Brain microvascular endothelial cell (primary cell): ENCODE results near the gene CCDC39.

ENCODE experiments used
- DNase-seq: peaks from one replicate; pipeline ENCODE4 v3.0.0-alpha.2; 2020
- H3K27ac ChIP-seq: fragments of 250-450 bp; sonication (Bioruptor Pico); 2 replicates; pipeline ENCODE4 v1.5.1; 2020; ENCODE audit warnings: mild to moderate bottlenecking, moderate library complexity
- H3K27me3 ChIP-seq: fragments of 250-450 bp; sonication (Bioruptor Pico); replicated peaks from 2 replicates; pipeline ENCODE4 v1.5.1; 2020; ENCODE audit warnings: mild to moderate bottlenecking
- H3K36me3 ChIP-seq: fragments of 250-450 bp; sonication (Bioruptor Pico); replicated peaks from 2 replicates; pipeline ENCODE4 v1.5.1; 2020; ENCODE audit warnings: mild to moderate bottlenecking
- H3K4me3 ChIP-seq: 2 replicates; pipeline ENCODE4 v1.5.1; 2011; ENCODE audit warnings: low read depth, mild to moderate bottlenecking, control low read depth, low read length, moderate library complexity
- CTCF ChIP-seq: IDR thresholded peaks from 2 replicates; pipeline ENCODE4 v1.5.1; 2011; ENCODE audit warnings: low read depth, mild to moderate bottlenecking, moderate library complexity, low read length, control low read depth, inconsistent platforms; ENCODE audit errors: missing control alignments
- in situ Hi-C: cut with HindIII; loops from 2 replicates; pipeline ENCODE4 v1.10.0; 2017; ENCODE audit warnings: low sequenced_read_pairs, low pct_ligation_motif_present

Gene CCDC39

GRCh38 chr3:180646187-180646790, 33.0 kb downstream of the CCDC39 start:
- TF ChIP-seq CTCF = peak; percentile 8
- H3K4me3 ChIP-seq = no peak overlapping the region
- in situ Hi-C loops = no loop called here
- no peaks in the 10 kb centered on the region for H3K27me3 ChIP-seq
- H3K36me3 ChIP-seq = no peaks in the 10 kb centered on the region
- DNase-seq = no peak
- no peak overlapping the region for H3K27ac ChIP-seq

DNA sequence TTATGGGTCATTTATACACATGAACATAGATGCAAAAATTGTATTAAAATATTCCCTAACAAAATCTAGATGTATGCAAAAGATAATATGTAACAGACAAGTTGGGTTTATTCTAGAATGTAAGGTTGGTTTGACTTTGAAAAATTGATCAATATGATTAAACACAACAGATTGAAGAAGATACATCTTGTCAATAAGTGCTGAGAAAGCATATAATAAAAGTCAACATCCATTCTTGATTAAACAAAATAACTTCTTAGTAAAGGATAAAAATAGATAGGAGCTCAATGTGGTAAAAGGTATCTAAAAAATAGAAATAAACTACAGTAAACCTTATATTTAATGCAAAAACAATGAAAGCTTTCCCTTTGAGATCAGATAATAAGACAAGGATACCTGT, 38.3 kb downstream of the CCDC39 start:
- no peak for DNase-seq
- no peaks in the 10 kb centered on the region for H3K36me3 ChIP-seq
- TF ChIP-seq CTCF = no peak
- no peak overlapping the region for H3K4me3 ChIP-seq
- no peak overlapping the region for H3K27ac ChIP-seq
- in situ Hi-C loops = no loop called here
- H3K27me3 ChIP-seq = no peaks in the 10 kb centered on the region

DNA sequence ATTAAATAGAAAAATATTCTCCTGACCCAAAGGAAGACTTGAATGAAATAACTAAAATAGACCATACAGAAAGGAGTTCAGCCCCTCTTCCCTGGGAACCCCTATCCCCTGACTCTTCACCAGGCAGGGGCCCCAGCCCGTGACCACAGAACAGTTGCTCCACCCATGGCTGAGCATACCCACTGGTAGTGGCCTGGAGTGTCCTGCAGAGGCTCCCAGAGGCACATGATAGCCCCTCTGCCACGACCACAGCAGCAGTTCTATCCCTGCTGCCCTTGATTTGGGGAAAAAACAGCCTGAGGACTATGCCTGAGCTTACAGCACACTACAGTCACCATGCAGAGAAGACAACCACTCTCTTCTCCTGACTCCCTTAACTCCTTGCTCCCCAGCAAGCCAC, 45.6 kb downstream of the CCDC39 start:
- H3K27me3 ChIP-seq = no peaks in the 10 kb centered on the region
- H3K36me3 ChIP-seq = no peaks in the 10 kb centered on the region
- in situ Hi-C loops = no loop called here
- peak; percentile 6 for TF ChIP-seq CTCF
- no peak for DNase-seq
- H3K27ac ChIP-seq = no peak overlapping the region
- no peak overlapping the region for H3K4me3 ChIP-seq

DNA sequence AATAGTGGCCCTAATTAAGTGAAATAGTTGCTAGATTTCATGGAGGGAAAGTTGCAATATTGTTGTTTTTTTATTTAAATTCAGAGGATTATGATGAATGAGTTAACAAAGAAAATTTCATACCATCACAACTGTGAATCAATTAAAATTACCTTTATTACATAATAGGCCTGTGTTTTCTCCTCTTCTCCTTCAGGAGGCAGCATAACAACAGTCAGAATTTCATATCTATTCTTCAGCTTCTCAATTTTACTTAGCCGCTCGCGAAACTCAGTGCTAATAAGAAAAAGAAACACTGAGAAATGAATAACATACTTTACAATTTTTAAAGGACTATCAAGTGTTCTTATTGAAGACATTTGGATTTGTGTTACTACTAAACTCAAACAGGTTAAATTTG, 48.0 kb downstream of the CCDC39 start:
- Histone ChIP-seq H3K4me3 (no peak overlapping the region), H3K27me3 (no peaks in the 10 kb centered on the region), H3K27ac (no peak overlapping the region), H3K36me3 (no peaks in the 10 kb centered on the region)
- DNase-seq = no peak
- no peak for TF ChIP-seq CTCF
- in situ Hi-C loops = no loop called here

DNA sequence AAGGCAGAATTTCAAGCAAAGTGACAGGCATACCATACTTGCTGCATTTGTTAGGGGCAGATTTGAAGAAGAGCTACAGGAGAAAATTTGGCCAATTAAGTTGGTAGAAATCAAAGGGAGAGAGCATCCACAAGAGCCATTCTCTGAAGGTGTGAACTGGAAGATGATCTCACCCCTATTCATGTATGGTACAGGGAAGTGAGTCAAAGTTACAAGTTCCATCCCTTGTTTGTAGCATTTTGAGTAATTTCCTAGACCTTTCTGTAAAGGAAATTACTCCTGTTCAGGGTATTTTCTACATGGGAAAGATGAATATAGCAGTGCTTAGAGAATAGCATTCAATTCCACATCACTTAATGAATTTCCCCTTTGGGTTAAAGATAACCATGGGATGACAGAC, 48.9 kb downstream of the CCDC39 start:
- TF ChIP-seq CTCF = no peak
- Histone ChIP-seq H3K27ac (no peak overlapping the region), H3K4me3 (no peak overlapping the region), H3K27me3 (no peaks in the 10 kb centered on the region), H3K36me3 (no peaks in the 10 kb centered on the region)
- in situ Hi-C loops = no loop called here
- DNase-seq = no peak

GRCh38 chr3:180626844-180627243, 52.4 kb downstream of the CCDC39 start:
- Histone ChIP-seq H3K4me3 (no peak overlapping the region), H3K27ac (no peak overlapping the region), H3K27me3 (no peaks in the 10 kb centered on the region), H3K36me3 (no peaks in the 10 kb centered on the region)
- in situ Hi-C loops = no loop called here
- DNase-seq = no peak
- no peak for TF ChIP-seq CTCF
